HepG2 (cell line): ENCODE results near the gene TMEM107. TPM values are rescaled to one million over a fixed set of nuclear protein-coding genes. Genes with fewer than 3 reads are reported as not detected.
A peak's percentile ranks its signal among the peaks of the same experiment; 100 is the strongest.

ENCODE experiments used
- ARNT ChIP-seq: fragments of 450-650 bp; IDR thresholded peaks from 2 replicates; pipeline ENCODE4 v1.6.1; 2017
- ASH2L ChIP-seq: fragments of 300-600, 200-600 bp; sonication (generic); IDR thresholded peaks from 2 replicates; pipeline ENCODE4 v1.7.0; 2017; ENCODE audit warnings: low read depth, mild to moderate bottlenecking, moderate library complexity, mixed read lengths, low read length; ENCODE audit not compliant: insufficient read length
- ATM ChIP-seq: fragments of 450-650 bp; IDR thresholded peaks from 2 replicates; pipeline ENCODE4 v1.7.1; 2017; ENCODE audit warnings: mild to moderate bottlenecking, borderline replicate concordance
- ELF4 ChIP-seq: sonication (generic); formaldehyde crosslinking; IDR thresholded peaks from 2 replicates; pipeline ENCODE4 v1.5.0; 2020; ENCODE audit warnings: missing genetic modification reagents, mild to moderate bottlenecking, moderate library complexity, borderline replicate concordance
- HES4 ChIP-seq: sonication (generic); formaldehyde crosslinking; IDR thresholded peaks from 2 replicates; pipeline ENCODE4 v1.9.0; 2021; ENCODE audit warnings: mild to moderate bottlenecking, missing genetic modification reagents, borderline replicate concordance
- ISL2 ChIP-seq: sonication (generic); formaldehyde crosslinking; IDR thresholded peaks from 2 replicates; pipeline ENCODE4 v1.5.0; 2020; ENCODE audit warnings: missing genetic modification reagents
- KDM1A ChIP-seq: IDR thresholded peaks from 2 replicates; pipeline ENCODE4 v1.6.1; 2016; ENCODE audit warnings: missing compliant biosample characterization
- RBAK ChIP-seq: sonication (generic); formaldehyde crosslinking; IDR thresholded peaks from 2 replicates; pipeline ENCODE4 v1.5.1; 2020; ENCODE audit warnings: mild to moderate bottlenecking, missing genetic modification reagents
- RFX5 ChIP-seq: IDR thresholded peaks from 2 replicates; pipeline ENCODE4 v1.6.1; 2011; ENCODE audit warnings: low read depth, low read length, improper control_type of control experiment
- RXRB ChIP-seq: IDR thresholded peaks from 2 replicates; pipeline ENCODE4 v1.6.1; 2016; ENCODE audit warnings: borderline replicate concordance, missing genetic modification reagents, missing compliant biosample characterization
- SNAI1 ChIP-seq: sonication (generic); formaldehyde crosslinking; IDR thresholded peaks from 2 replicates; pipeline ENCODE4 v1.5.0; 2020; ENCODE audit warnings: mild to moderate bottlenecking, missing genetic modification reagents, borderline replicate concordance
- SOX5 ChIP-seq: IDR thresholded peaks from 2 replicates; pipeline ENCODE4 v1.6.1; 2016; ENCODE audit warnings: borderline replicate concordance
- TBL1XR1 ChIP-seq: fragments of 150-350 bp; IDR thresholded peaks from 2 replicates; pipeline ENCODE4 v1.6.1; 2014; ENCODE audit warnings: borderline replicate concordance, low read length; ENCODE audit not compliant: partially characterized antibody
- ZBTB7A ChIP-seq: sonication (generic); formaldehyde crosslinking; IDR thresholded peaks from 2 replicates; pipeline ENCODE4 v1.8.0; 2022; ENCODE audit warnings: mild to moderate bottlenecking, missing genetic modification reagents
- ZFYVE20 ChIP-seq: sonication (generic); formaldehyde crosslinking; IDR thresholded peaks from 2 replicates; pipeline ENCODE4 v1.8.0; 2023; ENCODE audit warnings: low read depth, mild to moderate bottlenecking, moderate library complexity, missing genetic modification reagents, borderline replicate concordance
- ZNF549 ChIP-seq: sonication (generic); formaldehyde crosslinking; IDR thresholded peaks from 2 replicates; pipeline ENCODE4 v1.5.0; 2020; ENCODE audit warnings: missing genetic modification reagents
- ZNF841 ChIP-seq: sonication (generic); formaldehyde crosslinking; IDR thresholded peaks from 2 replicates; pipeline ENCODE4 v1.8.1; 2023; ENCODE audit warnings: missing genetic modification reagents, borderline replicate concordance
- polyA plus RNA-seq, 8 experiments: library from polyadenylated mRNA; depleted of rRNA in 3 of 8; stranded (reverse) in 7 of 8; unstranded in 1 of 8; fragments of >200 nt; fragmentation: Illumina TruSeq in 4 of 8; extraction: Trizol in 4 of 8; gene quantifications; 2 replicates each; pipeline versions ENCODE4 v1.2.1 to v1.2.3, GENCODE V29; 2011 to 2016; ENCODE audit warnings: low read depth in 4 of 8, missing spikeins in 1 of 8, mixed read lengths in 1 of 8; ENCODE audit not compliant: insufficient read depth in 1 of 8
- total RNA-seq, 5 experiments: library from RNA; depleted of rRNA; stranded (reverse); fragments of >200 nt; fragmentation: Illumina TruSeq; extraction: Trizol; gene quantifications; 2 replicates each; pipeline ENCODE4 v1.2.3, GENCODE V29; 2016; ENCODE audit warnings: low read depth in 1 of 5
- TF ChIP-seq, protein P1 (sequence below): sonication (generic); formaldehyde crosslinking; IDR thresholded peaks from 2 replicates; pipeline ENCODE4 v1.8.0; 2022; ENCODE audit warnings: low read depth, missing genetic modification reagents
- TF ChIP-seq, protein P2 (sequence below): sonication (generic); formaldehyde crosslinking; IDR thresholded peaks from 2 replicates; pipeline ENCODE4 v1.4.0; 2020; ENCODE audit warnings: missing genetic modification reagents
- TF ChIP-seq, protein P3 (sequence below): sonication (generic); formaldehyde crosslinking; conservative IDR thresholded peaks from 2 replicates; pipeline ENCODE4 v1.8.1; 2023; ENCODE audit warnings: missing genetic modification reagents
- TF ChIP-seq, protein P4 (sequence below): sonication (generic); formaldehyde crosslinking; IDR thresholded peaks from 2 replicates; pipeline ENCODE4 v1.8.0; 2022; ENCODE audit warnings: mild to moderate bottlenecking, missing genetic modification reagents, borderline replicate concordance
- TF ChIP-seq, protein P5 (sequence below): sonication (generic); formaldehyde crosslinking; IDR thresholded peaks from 2 replicates; pipeline ENCODE4 v1.4.0; 2020; ENCODE audit warnings: missing genetic modification reagents

The TMEM107 gene
- total and polyA plus RNA-seq, 2 of the 13 experiments (the other 11 are each of a cell fraction or from before 2014, with no cell fraction given), result 7.2 to 15.3 TPM

DNA sequence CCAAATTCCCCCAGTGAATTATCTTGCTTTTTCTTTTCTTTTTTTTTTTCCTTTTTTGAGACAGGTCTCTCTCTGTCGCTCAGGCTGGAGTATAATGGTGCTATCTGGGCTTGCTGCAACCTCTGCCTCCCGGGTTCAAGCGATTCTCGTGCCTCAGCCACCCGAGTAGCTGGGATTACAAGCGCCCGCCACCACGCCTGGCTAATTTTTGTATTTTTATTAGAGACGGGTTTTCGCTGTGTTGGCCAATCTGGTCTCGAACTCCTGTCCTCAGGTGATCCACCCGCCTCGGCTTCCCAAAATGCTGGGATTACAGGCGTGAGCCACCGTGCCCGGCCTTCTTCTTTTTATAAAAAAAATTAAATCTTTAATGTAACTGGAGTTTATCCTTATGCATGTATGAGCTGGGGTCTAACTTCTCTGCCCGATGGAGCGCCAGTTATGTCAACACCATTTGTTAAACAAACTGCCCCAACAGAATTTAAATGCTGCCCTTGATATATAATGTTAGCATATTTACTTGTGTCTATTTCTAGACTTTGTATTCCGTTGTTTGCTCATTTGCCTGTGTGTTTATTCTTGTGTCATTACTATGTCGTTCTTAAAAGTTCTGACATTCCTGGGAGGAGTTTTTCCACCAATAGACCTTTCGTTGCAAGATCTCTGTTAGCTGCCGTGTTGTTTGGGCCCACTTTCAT lies 34.7 kb upstream of the TMEM107 start (continued):
- TF ChIP-seq, protein P1, sequence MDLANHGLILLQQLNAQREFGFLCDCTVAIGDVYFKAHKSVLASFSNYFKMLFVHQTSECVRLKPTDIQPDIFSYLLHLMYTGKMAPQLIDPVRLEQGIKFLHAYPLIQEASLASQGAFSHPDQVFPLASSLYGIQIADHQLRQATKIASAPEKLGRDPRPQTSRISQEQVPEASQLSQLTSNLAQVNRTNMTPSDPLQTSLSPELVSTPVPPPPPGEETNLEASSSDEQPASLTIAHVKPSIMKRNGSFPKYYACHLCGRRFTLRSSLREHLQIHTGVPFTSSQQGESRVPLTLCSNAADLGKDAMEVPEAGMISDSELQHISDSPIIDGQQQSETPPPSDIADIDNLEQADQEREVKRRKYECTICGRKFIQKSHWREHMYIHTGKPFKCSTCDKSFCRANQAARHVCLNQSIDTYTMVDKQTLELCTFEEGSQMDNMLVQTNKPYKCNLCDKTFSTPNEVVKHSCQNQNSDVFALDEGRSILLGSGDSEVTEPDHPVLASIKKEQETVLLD, result no peak
- TF ChIP-seq ZBTB7A (CRISPR knock-in tag) (no peak), ZNF841 (CRISPR knock-in tag) (no peak), ZFYVE20 (CRISPR knock-in tag) (no peak), TBL1XR1 (no peak), ELF4 (no peak), KDM1A (CRISPR knock-in tag) (no peak), RBAK (CRISPR knock-in tag) (no peak), ARNT (no peak), RXRB (CRISPR knock-in tag) (peak; percentile 45; the same call in 1 of the 2 replicates), RFX5 (no peak), SNAI1 (CRISPR knock-in tag) (no peak), ATM (no peak), ZNF549 (CRISPR knock-in tag) (no peak), SOX5 (peak; percentile 40; the same call in 1 of the 2 replicates), ISL2 (CRISPR knock-in tag) (no peak; the same call in 1 of the 2 replicates), ASH2L (peak; percentile 19), HES4 (CRISPR knock-in tag) (no peak)
- TF ChIP-seq, protein P2, sequence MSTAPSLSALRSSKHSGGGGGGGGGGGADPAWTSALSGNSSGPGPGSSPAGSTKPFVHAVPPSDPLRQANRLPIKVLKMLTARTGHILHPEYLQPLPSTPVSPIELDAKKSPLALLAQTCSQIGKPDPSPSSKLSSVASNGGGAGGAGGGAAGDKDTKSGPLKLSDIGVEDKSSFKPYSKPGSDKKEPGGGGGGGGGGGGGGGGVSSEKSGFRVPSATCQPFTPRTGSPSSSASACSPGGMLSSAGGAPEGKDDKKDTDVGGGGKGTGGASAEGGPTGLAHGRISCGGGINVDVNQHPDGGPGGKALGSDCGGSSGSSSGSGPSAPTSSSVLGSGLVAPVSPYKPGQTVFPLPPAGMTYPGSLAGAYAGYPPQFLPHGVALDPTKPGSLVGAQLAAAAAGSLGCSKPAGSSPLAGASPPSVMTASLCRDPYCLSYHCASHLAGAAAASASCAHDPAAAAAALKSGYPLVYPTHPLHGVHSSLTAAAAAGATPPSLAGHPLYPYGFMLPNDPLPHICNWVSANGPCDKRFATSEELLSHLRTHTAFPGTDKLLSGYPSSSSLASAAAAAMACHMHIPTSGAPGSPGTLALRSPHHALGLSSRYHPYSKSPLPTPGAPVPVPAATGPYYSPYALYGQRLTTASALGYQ (CRISPR knock-in tag), result peak; percentile 59
- TF ChIP-seq, protein P3, sequence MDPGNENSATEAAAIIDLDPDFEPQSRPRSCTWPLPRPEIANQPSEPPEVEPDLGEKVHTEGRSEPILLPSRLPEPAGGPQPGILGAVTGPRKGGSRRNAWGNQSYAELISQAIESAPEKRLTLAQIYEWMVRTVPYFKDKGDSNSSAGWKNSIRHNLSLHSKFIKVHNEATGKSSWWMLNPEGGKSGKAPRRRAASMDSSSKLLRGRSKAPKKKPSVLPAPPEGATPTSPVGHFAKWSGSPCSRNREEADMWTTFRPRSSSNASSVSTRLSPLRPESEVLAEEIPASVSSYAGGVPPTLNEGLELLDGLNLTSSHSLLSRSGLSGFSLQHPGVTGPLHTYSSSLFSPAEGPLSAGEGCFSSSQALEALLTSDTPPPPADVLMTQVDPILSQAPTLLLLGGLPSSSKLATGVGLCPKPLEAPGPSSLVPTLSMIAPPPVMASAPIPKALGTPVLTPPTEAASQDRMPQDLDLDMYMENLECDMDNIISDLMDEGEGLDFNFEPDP, result no peak
- TF ChIP-seq, protein P4, sequence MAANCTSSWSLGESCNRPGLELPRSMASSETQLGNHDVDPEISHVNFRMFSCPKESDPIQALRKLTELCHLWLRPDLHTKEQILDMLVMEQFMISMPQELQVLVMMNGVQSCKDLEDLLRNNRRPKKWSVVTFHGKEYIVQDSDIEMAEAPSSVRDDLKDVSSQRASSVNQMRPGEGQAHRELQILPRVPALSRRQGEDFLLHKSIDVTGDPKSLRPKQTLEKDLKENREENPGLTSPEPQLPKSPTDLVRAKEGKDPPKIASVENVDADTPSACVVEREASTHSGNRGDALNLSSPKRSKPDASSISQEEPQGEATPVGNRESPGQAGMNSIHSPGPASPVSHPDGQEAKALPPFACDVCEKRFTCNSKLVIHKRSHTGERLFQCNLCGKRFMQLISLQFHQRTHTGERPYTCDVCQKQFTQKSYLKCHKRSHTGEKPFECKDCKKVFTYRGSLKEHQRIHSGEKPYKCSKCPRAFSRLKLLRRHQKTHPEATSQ, result no peak
- TF ChIP-seq, protein P5, sequence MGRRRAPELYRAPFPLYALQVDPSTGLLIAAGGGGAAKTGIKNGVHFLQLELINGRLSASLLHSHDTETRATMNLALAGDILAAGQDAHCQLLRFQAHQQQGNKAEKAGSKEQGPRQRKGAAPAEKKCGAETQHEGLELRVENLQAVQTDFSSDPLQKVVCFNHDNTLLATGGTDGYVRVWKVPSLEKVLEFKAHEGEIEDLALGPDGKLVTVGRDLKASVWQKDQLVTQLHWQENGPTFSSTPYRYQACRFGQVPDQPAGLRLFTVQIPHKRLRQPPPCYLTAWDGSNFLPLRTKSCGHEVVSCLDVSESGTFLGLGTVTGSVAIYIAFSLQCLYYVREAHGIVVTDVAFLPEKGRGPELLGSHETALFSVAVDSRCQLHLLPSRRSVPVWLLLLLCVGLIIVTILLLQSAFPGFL (CRISPR knock-in tag), result no peak
